Central memory CD8-positive, alpha-beta T cell (primary cell): ENCODE measurements around the gene ZNF845.
"Not testable (repeated sequence)": the region's sequence is repeated elsewhere in the genome, so short reads cannot be mapped to it uniquely, and the experiment has no call there.

Experiments
- ATAC-seq: fragments of 150-1000 bp; cut with Tn5 transposase; replicated peaks from 2 replicates; pipeline ENCODE4 v1.10.0; 2022; ENCODE audit warnings: mild to moderate bottlenecking, moderate FRiP score, moderate number of reproducible peaks; ENCODE audit not compliant: poor library complexity, severe bottlenecking; ENCODE audit errors: extremely low read depth
- DNase-seq, 2 donors: peaks; one replicate each; pipeline ENCODE4 v3.0.0; 2021; ENCODE audit warnings: low spot score in 2 of 2
- H3K27ac Mint-ChIP-seq: one replicate; pipeline ENCODE4 v1.8.0; 2022; ENCODE audit warnings: low read depth, mild to moderate bottlenecking, moderate library complexity, mixed read lengths
- H3K27me3 Mint-ChIP-seq: one replicate; pipeline ENCODE4 v1.8.0; 2022; ENCODE audit warnings: mixed read lengths
- H3K36me3 Mint-ChIP-seq: one replicate; pipeline ENCODE4 v1.8.0; 2022; ENCODE audit warnings: mild to moderate bottlenecking, moderate library complexity, mixed read lengths; ENCODE audit not compliant: insufficient read depth
- H3K4me1 Mint-ChIP-seq: one replicate; pipeline ENCODE4 v1.8.0; 2022; ENCODE audit warnings: mixed read lengths
- H3K4me3 Mint-ChIP-seq: one replicate; pipeline ENCODE4 v1.8.0; 2022; ENCODE audit warnings: mild to moderate bottlenecking, moderate library complexity, mixed read lengths
- H3K9me3 Mint-ChIP-seq: one replicate; pipeline ENCODE4 v1.8.0; 2022; ENCODE audit warnings: mixed read lengths

Gene ZNF845

GRCh38 chr19:53389978-53390377, 56.4 kb downstream of the ZNF845 start:
- Mint-ChIP-seq H3K4me1 (peaks cover 5% of the 10 kb centered on the region), H3K4me3 (no peak overlapping the region), H3K27me3 (no peaks in the 10 kb centered on the region), H3K27ac (no peak overlapping the region), H3K36me3 (peaks cover 7% of the 10 kb centered on the region), H3K9me3 (peaks cover 18% of the 10 kb centered on the region)
- DNase-seq (no peak), ATAC-seq (no peak)

- Mint-ChIP-seq H3K4me1 (peaks cover 18% of the 10 kb centered on the region), H3K36me3 (peaks cover 21% of the 10 kb centered on the region), H3K27me3 (no peaks in the 10 kb centered on the region), H3K27ac (peak overlapping the region; percentile 78), H3K4me3 (peak overlapping the region; percentile 82), H3K9me3 (peaks cover 4% of the 10 kb centered on the region)
- no peak for DNase-seq
- no peak for ATAC-seq
These were observed 61.0 kb downstream of the ZNF845 start for GRCh38 chr19:53394522-53394973.

GRCh38 chr19:53394974-53395839, 61.7 kb downstream of the ZNF845 start, which contains the start of gene ZNF765:
TSS of gene ZNF765 (plus strand) at chr19:53395149. CDS start at chr19:53398016, 2,867 bp downstream.
- Mint-ChIP-seq H3K4me3 (peak within 1 kb of the TSS; percentile 82), H3K36me3 (peaks cover 24% of the 10 kb centered on the region), H3K27ac (peak within 1 kb of the TSS; percentile 78), H3K27me3 (no peaks in the 10 kb centered on the region), H3K4me1 (peaks cover 18% of the 10 kb centered on the region), H3K9me3 (no peaks in the 10 kb centered on the region)
- peak; percentile 99 for ATAC-seq
- peak; percentile 97 to 99 for DNase-seq

GRCh38 chr19:53395840-53396524, 62.4 kb downstream of the ZNF845 start:
- H3K9me3 Mint-ChIP-seq, ATAC-seq, DNase-seq, H3K27me3 Mint-ChIP-seq: not testable (repeated sequence)
- Mint-ChIP-seq H3K4me1 (peaks cover 18% of the 10 kb centered on the region), H3K36me3 (peaks cover 31% of the 10 kb centered on the region), H3K4me3 (peak overlapping the region; percentile 82), H3K27ac (peak overlapping the region; percentile 78)

GRCh38 chr19:53396525-53396868, 62.9 kb downstream of the ZNF845 start:
- H3K4me1 Mint-ChIP-seq = peaks cover 18% of the 10 kb centered on the region
- peaks cover 35% of the 10 kb centered on the region for H3K36me3 Mint-ChIP-seq
- no peaks in the 10 kb centered on the region for H3K9me3 Mint-ChIP-seq
- peak overlapping the region; percentile 78 for H3K27ac Mint-ChIP-seq
- DNase-seq (no peak), ATAC-seq (no peak)
- H3K4me3 Mint-ChIP-seq = peak overlapping the region; percentile 82
- no peaks in the 10 kb centered on the region for H3K27me3 Mint-ChIP-seq

- Mint-ChIP-seq H3K36me3 (peaks cover 48% of the 10 kb centered on the region), H3K4me1 (peaks cover 18% of the 10 kb centered on the region)
- not testable (repeated sequence) for H3K27me3 Mint-ChIP-seq, ATAC-seq, H3K4me3 Mint-ChIP-seq, H3K9me3 Mint-ChIP-seq, H3K27ac Mint-ChIP-seq, DNase-seq
These were observed 64.4 kb downstream of the ZNF845 start for GRCh38 chr19:53397918-53398317.
